ENCODE results near the gene TRAF3IP1. TPM values are rescaled to one million over a fixed set of nuclear protein-coding genes. Genes with fewer than 3 reads are reported as not detected.
"Not testable (repeated sequence)": the region's sequence is repeated elsewhere in the genome, so short reads cannot be mapped to it uniquely, and the experiment has no call there.

The TRAF3IP1 gene
- total and polyA plus RNA-seq, 3 donors from 2014 or later: 22.1 to 40.9 (median 38.0) TPM

- WGBS, 2 donors: 55 to 61% methylated on average over 2 of the region's 2 CpGs
- Histone ChIP-seq H3K27me3 (no peaks in the 10 kb centered on the region), H3K36me3 (ENCODE audit: low read depth, missing control alignments) (no peaks in the 10 kb centered on the region), H3K9me3 (no peaks in the 10 kb centered on the region), H3K4me3 (no peak overlapping the region), H3K4me1 (peaks cover 26% of the 10 kb centered on the region), H3K27ac (peak overlapping the region; percentile 50 to 70)
- no peak for DNase-seq
- no peak for TF ChIP-seq CTCF (IDR thresholded peaks at IDR 0.05)
- no peak for TF ChIP-seq POLR2A (IDR thresholded peaks at IDR 0.05)
- intact Hi-C loops (cut with DNase I; ENCODE audit: low total_unique reads): no loop called here
These were observed 119.6 kb downstream of the TRAF3IP1 start for GRCh38 chr2:238439917-238440316.

- no peak overlapping the region for H3K27ac ChIP-seq
- no peak overlapping the region for H3K4me3 ChIP-seq
- H3K36me3 ChIP-seq (ENCODE audit: low read depth, missing control alignments): no peaks in the 10 kb centered on the region
- H3K9me3 ChIP-seq: no peaks in the 10 kb centered on the region
- DNase-seq: no peak
- intact Hi-C loops (cut with DNase I; ENCODE audit: low total_unique reads): no loop called here
- H3K27me3 ChIP-seq: no peaks in the 10 kb centered on the region
- 81 to 82% methylated on average over 4 of the region's 4 CpGs for WGBS, 2 donors
- TF ChIP-seq POLR2A (IDR thresholded peaks at IDR 0.05): no peak
- TF ChIP-seq CTCF (IDR thresholded peaks at IDR 0.05): no peak
- peaks cover 26% of the 10 kb centered on the region for H3K4me1 ChIP-seq
These were observed 120.0 kb downstream of the TRAF3IP1 start for GRCh38 chr2:238440331-238440730.

GRCh38 chr2:238440767-238441166 lies 120.4 kb downstream of the TRAF3IP1 start:
- H3K27ac ChIP-seq: no peak overlapping the region
- no peaks in the 10 kb centered on the region for H3K27me3 ChIP-seq
- H3K9me3 ChIP-seq: no peaks in the 10 kb centered on the region
- no peak for DNase-seq
- no peak overlapping the region for H3K4me3 ChIP-seq
- H3K4me1 ChIP-seq: peaks cover 26% of the 10 kb centered on the region
- intact Hi-C loops (cut with DNase I; ENCODE audit: low total_unique reads): no loop called here
- no peaks in the 10 kb centered on the region for H3K36me3 ChIP-seq (ENCODE audit: low read depth, missing control alignments)
- WGBS, 2 donors: 93% methylated on average over 11 of the region's 11 CpGs
- TF ChIP-seq POLR2A (IDR thresholded peaks at IDR 0.05) (no peak), CTCF (IDR thresholded peaks at IDR 0.05) (no peak)

GRCh38 chr2:238441262-238442114 lies 121.2 kb downstream of the TRAF3IP1 start:
- Histone ChIP-seq H3K36me3 (ENCODE audit: low read depth, missing control alignments) (no peaks in the 10 kb centered on the region), H3K4me1 (peaks cover 26% of the 10 kb centered on the region), H3K4me3 (no peak overlapping the region), H3K27me3 (no peaks in the 10 kb centered on the region), H3K27ac (no peak overlapping the region), H3K9me3 (no peaks in the 10 kb centered on the region)
- TF ChIP-seq POLR2A (IDR thresholded peaks at IDR 0.05): no peak
- TF ChIP-seq CTCF (IDR thresholded peaks at IDR 0.05): no peak
- 53 to 62% methylated on average over 17 of the region's 17 CpGs for WGBS, 2 donors
- DNase-seq: no peak
- intact Hi-C loops (cut with DNase I; ENCODE audit: low total_unique reads): no loop called here

GRCh38 chr2:238442257-238442656 lies 121.9 kb downstream of the TRAF3IP1 start:
- H3K4me1 ChIP-seq: peaks cover 26% of the 10 kb centered on the region
- H3K27ac ChIP-seq; H3K27me3 ChIP-seq; H3K36me3 ChIP-seq (ENCODE audit: low read depth, missing control alignments); DNase-seq; intact Hi-C loops (cut with DNase I; ENCODE audit: low total_unique reads); H3K9me3 ChIP-seq; H3K4me3 ChIP-seq: not testable (repeated sequence)
- WGBS, 2 donors: 85 to 86% methylated on average over 6 of the region's 6 CpGs

Data from testis (tissue), 3 donors.